IMR-90 (cell line): ENCODE data around the gene OR4K1.

Source experiments
- CEBPB ChIP-seq: IDR thresholded peaks from 2 replicates; pipeline ENCODE4 v1.6.1; 2012; ENCODE audit warnings: low read depth, low read length, improper control_type of control experiment
- FOS ChIP-seq: fragments of 150-350 bp; IDR thresholded peaks from 2 replicates; pipeline ENCODE4 v1.6.1; 2016; ENCODE audit warnings: low read depth, low read length
- MAFK ChIP-seq: IDR thresholded peaks from 2 replicates; pipeline ENCODE4 v1.6.1; 2012; ENCODE audit warnings: low read depth, low read length, improper control_type of control experiment
- MAZ ChIP-seq: IDR thresholded peaks from 2 replicates; pipeline ENCODE4 v1.6.1; 2012; ENCODE audit warnings: low read depth, mild to moderate bottlenecking, low read length, improper control_type of control experiment, moderate library complexity, borderline replicate concordance
- POLR2A ChIP-seq: IDR thresholded peaks from 2 replicates; pipeline ENCODE4 v1.6.1; 2012; ENCODE audit warnings: mild to moderate bottlenecking, low read depth, low read length
- RFX5 ChIP-seq: IDR thresholded peaks from 2 replicates; pipeline ENCODE4 v1.8.0; 2012; ENCODE audit warnings: low read depth, mild to moderate bottlenecking, low read length, moderate library complexity
- SMC3 ChIP-seq: fragments of 150-350 bp; IDR thresholded peaks from 2 replicates; pipeline ENCODE4 v1.6.1; 2016; ENCODE audit warnings: low read depth, mild to moderate bottlenecking, antibody characterized with exemption, low read length, moderate library complexity
- TF ChIP-seq, protein P1 (sequence below): conservative IDR thresholded peaks from 2 replicates; pipeline ENCODE4 v1.5.1; 2012; ENCODE audit warnings: mild to moderate bottlenecking, low read depth, low read length, improper control_type of control experiment

DNA sequence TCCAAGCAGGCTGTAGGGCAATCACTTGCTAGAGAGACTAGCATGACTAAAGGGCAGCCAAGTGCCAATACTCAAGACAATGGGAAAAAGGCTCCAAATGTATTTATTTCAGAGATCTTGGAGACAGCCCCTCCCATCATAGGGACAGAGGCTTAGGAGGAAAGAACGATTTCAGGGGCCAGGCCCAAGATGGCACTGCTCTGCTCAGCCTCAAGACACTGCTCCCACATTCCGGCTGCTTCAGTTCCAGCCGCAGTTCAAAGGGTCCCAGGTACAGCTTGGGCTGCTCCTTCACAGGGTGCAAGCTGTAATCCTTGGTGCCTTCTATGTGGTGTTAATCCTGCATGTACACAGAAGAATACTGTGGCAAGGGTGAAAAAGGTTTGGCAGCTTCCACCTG, 29.7 kb upstream of the OR4K1 start:
- TF ChIP-seq, protein P1, sequence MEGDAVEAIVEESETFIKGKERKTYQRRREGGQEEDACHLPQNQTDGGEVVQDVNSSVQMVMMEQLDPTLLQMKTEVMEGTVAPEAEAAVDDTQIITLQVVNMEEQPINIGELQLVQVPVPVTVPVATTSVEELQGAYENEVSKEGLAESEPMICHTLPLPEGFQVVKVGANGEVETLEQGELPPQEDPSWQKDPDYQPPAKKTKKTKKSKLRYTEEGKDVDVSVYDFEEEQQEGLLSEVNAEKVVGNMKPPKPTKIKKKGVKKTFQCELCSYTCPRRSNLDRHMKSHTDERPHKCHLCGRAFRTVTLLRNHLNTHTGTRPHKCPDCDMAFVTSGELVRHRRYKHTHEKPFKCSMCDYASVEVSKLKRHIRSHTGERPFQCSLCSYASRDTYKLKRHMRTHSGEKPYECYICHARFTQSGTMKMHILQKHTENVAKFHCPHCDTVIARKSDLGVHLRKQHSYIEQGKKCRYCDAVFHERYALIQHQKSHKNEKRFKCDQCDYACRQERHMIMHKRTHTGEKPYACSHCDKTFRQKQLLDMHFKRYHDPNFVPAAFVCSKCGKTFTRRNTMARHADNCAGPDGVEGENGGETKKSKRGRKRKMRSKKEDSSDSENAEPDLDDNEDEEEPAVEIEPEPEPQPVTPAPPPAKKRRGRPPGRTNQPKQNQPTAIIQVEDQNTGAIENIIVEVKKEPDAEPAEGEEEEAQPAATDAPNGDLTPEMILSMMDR: no peak
- TF ChIP-seq FOS (no peak), POLR2A (no peak), MAFK (no peak), RFX5 (no peak), CEBPB (no peak), SMC3 (no peak), MAZ (no peak)
